ENCODE results near the gene MYADML2.

- TF ChIP-seq GATA3 (IDR thresholded peaks at IDR 0.05; ENCODE audit: low read depth, low read length), result no peak
- no peak for TF ChIP-seq GATA2 (IDR thresholded peaks at IDR 0.05; ENCODE audit: low read depth, low read length)
Observed at GRCh38 chr17:81903415-81903831, 43.6 kb downstream of the MYADML2 start.

All from SH-SY5Y (cell line).